Fibroblast of upper back skin (primary cell): ENCODE data around the gene HS6ST3.

Source experiments
- DNase-seq: peaks from one replicate; pipeline ENCODE4 v3.0.0-alpha.2; 2013

The HS6ST3 gene

GRCh38 chr13:96553796-96554195 lies 463.9 kb downstream of the HS6ST3 start:
- no peak for DNase-seq

GRCh38 chr13:96573563-96573962 lies 483.7 kb downstream of the HS6ST3 start:
- no peak for DNase-seq

- no peak for DNase-seq
Observed at GRCh38 chr13:96575423-96576320, 485.8 kb downstream of the HS6ST3 start.

- no peak for DNase-seq
Observed at GRCh38 chr13:96581741-96582140, 491.8 kb downstream of the HS6ST3 start.

GRCh38 chr13:96615252-96615651 lies 525.3 kb downstream of the HS6ST3 start:
- no peak for DNase-seq

GRCh38 chr13:96617528-96617927 lies 527.6 kb downstream of the HS6ST3 start:
- DNase-seq, result no peak

- DNase-seq, result no peak
Observed at GRCh38 chr13:96621634-96622183, 531.8 kb downstream of the HS6ST3 start.

GRCh38 chr13:96629331-96629730 lies 539.4 kb downstream of the HS6ST3 start:
- DNase-seq, result no peak

- no peak for DNase-seq
Observed at GRCh38 chr13:96632536-96633320, 542.8 kb downstream of the HS6ST3 start.

- DNase-seq, result no peak
Observed at GRCh38 chr13:96636001-96636709, 546.2 kb downstream of the HS6ST3 start.

GRCh38 chr13:96637039-96637438 lies 547.1 kb downstream of the HS6ST3 start:
- no peak for DNase-seq

- no peak for DNase-seq
Observed at GRCh38 chr13:96646101-96646500, 556.2 kb downstream of the HS6ST3 start.

GRCh38 chr13:96646515-96647211 lies 556.8 kb downstream of the HS6ST3 start:
- DNase-seq, result no peak

GRCh38 chr13:96650301-96650886 lies 560.5 kb downstream of the HS6ST3 start:
- peak; percentile 83 for DNase-seq

GRCh38 chr13:96651598-96651997 lies 561.7 kb downstream of the HS6ST3 start:
- no peak for DNase-seq

GRCh38 chr13:96652506-96652905 lies 562.6 kb downstream of the HS6ST3 start:
- no peak for DNase-seq

- no peak for DNase-seq
Observed at GRCh38 chr13:96661612-96662011, 571.7 kb downstream of the HS6ST3 start.

GRCh38 chr13:96662036-96662435 lies 572.1 kb downstream of the HS6ST3 start:
- DNase-seq, result no peak

- DNase-seq, result no peak
Observed at GRCh38 chr13:96667294-96668018, 577.5 kb downstream of the HS6ST3 start.

GRCh38 chr13:96671073-96671472 lies 581.2 kb downstream of the HS6ST3 start:
- peak; percentile 1 for DNase-seq

GRCh38 chr13:96672016-96672415 lies 582.1 kb downstream of the HS6ST3 start:
- no peak for DNase-seq
